PFSK-1 (cell line): ENCODE measurements around the gene ABCB8.

Experiments
- POLR2AphosphoS5 ChIP-seq: IDR thresholded peaks from 2 replicates; pipeline ENCODE4 v1.6.1; 2012; ENCODE audit warnings: low read depth, mild to moderate bottlenecking, control low read depth, low read length, moderate library complexity
- SIN3A ChIP-seq: IDR thresholded peaks from 2 replicates; pipeline ENCODE4 v1.6.1; 2012; ENCODE audit warnings: mild to moderate bottlenecking, low read length, moderate library complexity, borderline replicate concordance; ENCODE audit not compliant: insufficient read depth
- TF ChIP-seq, protein P1 (sequence below), 2 experiments: IDR thresholded peaks; 2 replicates each; pipeline versions ENCODE4 v1.6.1 to v1.8.0; 2011 to 2012; ENCODE audit warnings: low read depth in 2 of 2, low read length in 2 of 2, control low read depth in 1 of 2, inconsistent platforms in 1 of 2, mild to moderate bottlenecking in 1 of 2, moderate library complexity in 1 of 2; ENCODE audit not compliant: insufficient read depth in 1 of 2

- no peak for TF ChIP-seq POLR2AphosphoS5
- TF ChIP-seq, protein P1, sequence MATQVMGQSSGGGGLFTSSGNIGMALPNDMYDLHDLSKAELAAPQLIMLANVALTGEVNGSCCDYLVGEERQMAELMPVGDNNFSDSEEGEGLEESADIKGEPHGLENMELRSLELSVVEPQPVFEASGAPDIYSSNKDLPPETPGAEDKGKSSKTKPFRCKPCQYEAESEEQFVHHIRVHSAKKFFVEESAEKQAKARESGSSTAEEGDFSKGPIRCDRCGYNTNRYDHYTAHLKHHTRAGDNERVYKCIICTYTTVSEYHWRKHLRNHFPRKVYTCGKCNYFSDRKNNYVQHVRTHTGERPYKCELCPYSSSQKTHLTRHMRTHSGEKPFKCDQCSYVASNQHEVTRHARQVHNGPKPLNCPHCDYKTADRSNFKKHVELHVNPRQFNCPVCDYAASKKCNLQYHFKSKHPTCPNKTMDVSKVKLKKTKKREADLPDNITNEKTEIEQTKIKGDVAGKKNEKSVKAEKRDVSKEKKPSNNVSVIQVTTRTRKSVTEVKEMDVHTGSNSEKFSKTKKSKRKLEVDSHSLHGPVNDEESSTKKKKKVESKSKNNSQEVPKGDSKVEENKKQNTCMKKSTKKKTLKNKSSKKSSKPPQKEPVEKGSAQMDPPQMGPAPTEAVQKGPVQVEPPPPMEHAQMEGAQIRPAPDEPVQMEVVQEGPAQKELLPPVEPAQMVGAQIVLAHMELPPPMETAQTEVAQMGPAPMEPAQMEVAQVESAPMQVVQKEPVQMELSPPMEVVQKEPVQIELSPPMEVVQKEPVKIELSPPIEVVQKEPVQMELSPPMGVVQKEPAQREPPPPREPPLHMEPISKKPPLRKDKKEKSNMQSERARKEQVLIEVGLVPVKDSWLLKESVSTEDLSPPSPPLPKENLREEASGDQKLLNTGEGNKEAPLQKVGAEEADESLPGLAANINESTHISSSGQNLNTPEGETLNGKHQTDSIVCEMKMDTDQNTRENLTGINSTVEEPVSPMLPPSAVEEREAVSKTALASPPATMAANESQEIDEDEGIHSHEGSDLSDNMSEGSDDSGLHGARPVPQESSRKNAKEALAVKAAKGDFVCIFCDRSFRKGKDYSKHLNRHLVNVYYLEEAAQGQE (IDR thresholded peaks at IDR 0.05; ENCODE audit: insufficient read depth in 1 of 2, low read depth in 2 of 2, low read length in 2 of 2): no peak
- TF ChIP-seq SIN3A: no peak
These were observed 31.7 kb upstream of the ABCB8 start for GRCh38 chr7:150996376-150997074.
